SK-N-SH (cell line): ENCODE results near the gene SHISA8. TPM values are rescaled to one million over a fixed set of nuclear protein-coding genes. Genes with fewer than 3 reads are reported as not detected.

Experiments
- CTCF ChIA-PET: fragments of 300-600, 350-600 bp; formaldehyde crosslinking; extraction: SDS; loops from one replicate; lab custom pipeline; 2021; lab: Yijun Ruan, JAX
- POLR2A ChIA-PET: fragments of 350-600 bp; sonication (Branson Sonifier 250); formaldehyde crosslinking; extraction: SDS; loops from one replicate; lab custom pipeline; 2020; ENCODE audit warnings: antibody characterized with exemption, inconsistent platforms; lab: Yijun Ruan, JAX
- DNase-seq: peaks from one replicate; pipeline ENCODE4 v3.0.0; 2012
- H2AFZ ChIP-seq: fragments of 200-600 bp; sonication (generic); 2 replicates; pipeline ENCODE4 v1.8.1; 2016; ENCODE audit warnings: antibody characterized with exemption, mild to moderate bottlenecking, low read depth
- H3F3A ChIP-seq: fragments of 200-600 bp; sonication (generic); replicated peaks from 2 replicates; pipeline ENCODE3; 2016; ENCODE audit warnings: antibody characterized with exemption, mild to moderate bottlenecking; ENCODE audit not compliant: insufficient read depth
- H3K27ac ChIP-seq, 2 experiments: fragments of 200-500 bp in 1 of 2; fragments of 200-600 bp in 1 of 2; sonication (Bioruptor generic) in 1 of 2; sonication (generic), shearing (Covaris generic) in 1 of 2; 2 replicates each; pipeline versions ENCODE4 v1.5.1 to v1.6.1; 2014 to 2016; ENCODE audit warnings: low read depth in 2 of 2, inconsistent platforms in 1 of 2, low read length in 1 of 2, mild to moderate bottlenecking in 1 of 2, mixed read lengths in 1 of 2
- H3K27me3 ChIP-seq: fragments of 200-600 bp; sonication (generic), shearing (Covaris generic); 2 replicates; pipeline ENCODE4 v1.6.1; 2016; ENCODE audit warnings: mixed run types; ENCODE audit not compliant: insufficient read depth
- H3K36me3 ChIP-seq, 2 experiments: fragments of 200-500 bp in 1 of 2; fragments of 200-600 bp in 1 of 2; sonication (Bioruptor generic) in 1 of 2; sonication (generic) in 1 of 2; replicated peaks in 1 of 2; 2 replicates each; pipeline versions ENCODE3 to v1.5.1; 2014 to 2016; ENCODE audit warnings: low read length in 1 of 2, mild to moderate bottlenecking in 1 of 2; ENCODE audit not compliant: insufficient read depth in 2 of 2, control insufficient read depth in 1 of 2
- H3K4me1 ChIP-seq, 2 experiments: fragments of 200-500 bp in 1 of 2; fragments of 200-600 bp in 1 of 2; sonication (Bioruptor generic) in 1 of 2; sonication (generic), shearing (Covaris generic) in 1 of 2; 2 replicates each; pipeline versions ENCODE4 v1.5.1 to v1.6.1; 2014 to 2016; ENCODE audit warnings: low read depth in 1 of 2, low read length in 1 of 2, mixed run types in 1 of 2; ENCODE audit not compliant: insufficient read depth in 2 of 2, control insufficient read depth in 1 of 2
- H3K4me2 ChIP-seq: fragments of 200-600 bp; sonication (generic), shearing (Covaris generic); 2 replicates; pipeline ENCODE4 v1.6.1; 2017; ENCODE audit warnings: mixed run types
- H3K4me3 ChIP-seq, 2 experiments: fragments of 200-500 bp in 1 of 2; fragments of 200-600 bp in 1 of 2; sonication (Bioruptor generic) in 1 of 2; sonication (generic), shearing (Covaris generic) in 1 of 2; 2 replicates each; pipeline versions ENCODE4 v1.5.1 to v1.8.1; 2014 to 2016; ENCODE audit warnings: low read depth in 2 of 2, inconsistent platforms in 1 of 2, low read length in 1 of 2, mild to moderate bottlenecking in 1 of 2, mixed read lengths in 1 of 2, moderate library complexity in 1 of 2
- H3K79me2 ChIP-seq: fragments of 200-600 bp; sonication (generic); 2 replicates; pipeline ENCODE4 v1.8.1; 2017; ENCODE audit warnings: mild to moderate bottlenecking; ENCODE audit not compliant: insufficient read depth
- H3K9ac ChIP-seq: fragments of 200-600 bp; sonication (generic); 2 replicates; pipeline ENCODE4 v1.6.1; 2017; ENCODE audit warnings: mixed run types
- H3K9me2 ChIP-seq: fragments of 200-600 bp; sonication (generic); 2 replicates; pipeline ENCODE4 v1.6.1; 2017; ENCODE audit warnings: mixed run types
- H3K9me3 ChIP-seq: fragments of 200-600 bp; sonication (generic); 2 replicates; pipeline ENCODE4 v1.6.1; 2017; ENCODE audit warnings: mixed run types, mild to moderate bottlenecking, moderate library complexity
- H4K20me1 ChIP-seq: fragments of 200-600 bp; sonication (generic); 2 replicates; pipeline ENCODE4 v1.6.1; 2017; ENCODE audit warnings: mild to moderate bottlenecking, mixed run types; ENCODE audit not compliant: insufficient read depth
- EP300 ChIP-seq, 2 experiments: IDR thresholded peaks; 2 replicates each; pipeline versions ENCODE4 v1.4.0 to v1.6.1; 2012; ENCODE audit warnings: borderline replicate concordance in 1 of 2, low read depth in 1 of 2, low read length in 1 of 2
- FOXM1 ChIP-seq: IDR thresholded peaks from 2 replicates; pipeline ENCODE4 v1.4.0; 2012; ENCODE audit warnings: low read depth, mild to moderate bottlenecking
- GABPA ChIP-seq: IDR thresholded peaks from 2 replicates; pipeline ENCODE4 v1.4.0; 2012; ENCODE audit warnings: low read depth, mild to moderate bottlenecking
- GATA2 ChIP-seq: sonication (generic); formaldehyde crosslinking; IDR thresholded peaks from 2 replicates; pipeline ENCODE4 v1.5.0; 2020; ENCODE audit warnings: mild to moderate bottlenecking, missing genetic modification reagents
- MXI1 ChIP-seq: IDR thresholded peaks from 2 replicates; pipeline ENCODE4 v1.6.1; 2012; ENCODE audit warnings: mild to moderate bottlenecking, low read depth, low read length, improper control_type of control experiment
- NRF1 ChIP-seq: IDR thresholded peaks from 2 replicates; pipeline ENCODE4 v1.6.1; 2012; ENCODE audit warnings: low read depth, mild to moderate bottlenecking, low read length
- RAD21 ChIP-seq: IDR thresholded peaks from 2 replicates; pipeline ENCODE4 v1.6.1; 2012; ENCODE audit warnings: mild to moderate bottlenecking, low read length
- RCOR1 ChIP-seq: fragments of 150-350 bp; IDR thresholded peaks from 2 replicates; pipeline ENCODE4 v1.6.1; 2017; ENCODE audit warnings: antibody characterized with exemption, low read length
- RFX5 ChIP-seq: IDR thresholded peaks from 2 replicates; pipeline ENCODE4 v1.6.1; 2012; ENCODE audit warnings: mild to moderate bottlenecking, improper control_type of control experiment, low read length
- RXRA ChIP-seq: IDR thresholded peaks from 2 replicates; pipeline ENCODE4 v1.4.0; 2012; ENCODE audit warnings: low read depth, mild to moderate bottlenecking, borderline replicate concordance
- TEAD4 ChIP-seq: IDR thresholded peaks from 2 replicates; pipeline ENCODE4 v1.4.0; 2012; ENCODE audit warnings: mild to moderate bottlenecking, borderline replicate concordance; ENCODE audit not compliant: insufficient read depth
- WGBS: methylation state at CpG from one replicate; pipeline ENCODE4 v1.1.6; 2017; ENCODE audit warnings: low lambda C conversion rate; 5-methylcytosine and 5-hydroxymethylcytosine counted together
- polyA plus RNA-seq, 3 experiments: library from polyadenylated mRNA; depleted of rRNA; stranded (reverse); fragments of >200 nt; gene quantifications; 2 replicates each; pipeline ENCODE4 v1.2.3, GENCODE V29; 2012
- TF ChIP-seq, protein P1 (sequence below): IDR thresholded peaks from 2 replicates; pipeline ENCODE4 v1.4.0; 2012; ENCODE audit warnings: low read depth, borderline replicate concordance
- TF ChIP-seq, protein P2 (sequence below): IDR thresholded peaks from 2 replicates; pipeline ENCODE4 v1.4.0; 2012; ENCODE audit warnings: low read depth, borderline replicate concordance
- TF ChIP-seq, protein P3 (sequence below): IDR thresholded peaks from 2 replicates; pipeline ENCODE4 v1.4.0; 2012; ENCODE audit warnings: low read depth
- TF ChIP-seq, protein P4 (sequence below): IDR thresholded peaks from 2 replicates; pipeline ENCODE4 v1.6.1; 2012; ENCODE audit warnings: mild to moderate bottlenecking, low read depth, low read length, moderate library complexity

SHISA8 gene
- polyA plus RNA-seq, 1 of the 3 experiments (the other 2 are of a cell fraction): not detected

DNA sequence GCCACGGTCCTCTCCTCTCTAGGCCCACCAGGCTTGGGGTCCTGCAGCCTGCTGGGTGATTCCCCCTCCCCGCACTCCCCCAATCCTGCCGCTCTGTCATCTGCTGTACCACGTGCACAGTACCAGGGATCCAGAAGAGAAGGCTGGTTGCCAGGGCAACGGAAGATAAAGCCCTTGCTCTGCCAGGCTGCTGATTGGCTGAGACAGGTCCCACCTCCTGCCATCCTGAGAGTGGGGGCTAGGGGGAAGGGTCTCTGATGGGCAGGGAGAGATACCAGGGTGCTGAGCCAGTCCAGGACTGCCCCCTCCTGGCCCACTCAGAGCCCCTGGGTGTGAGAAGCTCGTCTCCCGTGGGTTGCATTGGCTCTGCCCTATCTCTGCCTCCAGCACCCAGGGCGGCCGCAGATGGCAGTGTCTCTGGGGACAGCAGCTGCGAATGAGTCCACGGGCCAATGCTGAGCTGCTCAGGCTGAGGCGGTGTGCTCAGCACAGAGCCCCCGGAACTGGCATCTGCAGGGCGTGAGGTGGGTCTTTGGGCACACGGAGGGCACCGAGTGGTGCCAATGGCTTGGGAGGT is 37.1 kb upstream of the SHISA8 start, which contains the start of gene SMIM45:
TSS of gene SMIM45 (plus strand) at position 253 of the 577 bp plus-strand sequence.
- TF ChIP-seq RXRA: no peak
- TF ChIP-seq EP300 (IDR thresholded peaks at IDR 0.05; ENCODE audit: borderline replicate concordance in 1 of 2, low read depth in 1 of 2, low read length in 1 of 2): peak in 1 of 2 experiments; percentile 26; a peak in 1 of 4 replicates
- peak; percentile 52 for TF ChIP-seq RAD21
- peak; percentile 84 for TF ChIP-seq RFX5
- TF ChIP-seq, protein P1, sequence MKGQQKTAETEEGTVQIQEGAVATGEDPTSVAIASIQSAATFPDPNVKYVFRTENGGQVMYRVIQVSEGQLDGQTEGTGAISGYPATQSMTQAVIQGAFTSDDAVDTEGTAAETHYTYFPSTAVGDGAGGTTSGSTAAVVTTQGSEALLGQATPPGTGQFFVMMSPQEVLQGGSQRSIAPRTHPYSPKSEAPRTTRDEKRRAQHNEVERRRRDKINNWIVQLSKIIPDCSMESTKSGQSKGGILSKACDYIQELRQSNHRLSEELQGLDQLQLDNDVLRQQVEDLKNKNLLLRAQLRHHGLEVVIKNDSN: peak; percentile 8; the same call in 1 of the 2 replicates
- TF ChIP-seq, protein P2, sequence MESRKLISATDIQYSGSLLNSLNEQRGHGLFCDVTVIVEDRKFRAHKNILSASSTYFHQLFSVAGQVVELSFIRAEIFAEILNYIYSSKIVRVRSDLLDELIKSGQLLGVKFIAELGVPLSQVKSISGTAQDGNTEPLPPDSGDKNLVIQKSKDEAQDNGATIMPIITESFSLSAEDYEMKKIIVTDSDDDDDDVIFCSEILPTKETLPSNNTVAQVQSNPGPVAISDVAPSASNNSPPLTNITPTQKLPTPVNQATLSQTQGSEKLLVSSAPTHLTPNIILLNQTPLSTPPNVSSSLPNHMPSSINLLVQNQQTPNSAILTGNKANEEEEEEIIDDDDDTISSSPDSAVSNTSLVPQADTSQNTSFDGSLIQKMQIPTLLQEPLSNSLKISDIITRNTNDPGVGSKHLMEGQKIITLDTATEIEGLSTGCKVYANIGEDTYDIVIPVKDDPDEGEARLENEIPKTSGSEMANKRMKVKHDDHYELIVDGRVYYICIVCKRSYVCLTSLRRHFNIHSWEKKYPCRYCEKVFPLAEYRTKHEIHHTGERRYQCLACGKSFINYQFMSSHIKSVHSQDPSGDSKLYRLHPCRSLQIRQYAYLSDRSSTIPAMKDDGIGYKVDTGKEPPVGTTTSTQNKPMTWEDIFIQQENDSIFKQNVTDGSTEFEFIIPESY: no peak
- peak; percentile 97 for TF ChIP-seq MXI1
- peak; percentile 89 for TF ChIP-seq GATA2
- TF ChIP-seq, all 33 proteins: peak for 6
- no peaks in the 10 kb centered on the region for H3K9me3 ChIP-seq
- H3K27ac ChIP-seq: peak within 1 kb of the TSS in 1 of 2 experiments; percentile 76; a peak in 2 of 4 replicates
- H3K36me3 ChIP-seq: no peaks in the 10 kb centered on the region
- WGBS: 75% methylated on average over 1 of the region's 16 CpGs
- H3K4me2 ChIP-seq: no peak within 1 kb of the TSS
- peaks cover 0 to 21% of the 10 kb centered on the region in 2 experiments; a peak in 1 of 4 replicates for H3K4me1 ChIP-seq
- no peak within 1 kb of the TSS for H2AFZ ChIP-seq
- H3F3A ChIP-seq: no peaks in the 10 kb centered on the region
- H3K9me2 ChIP-seq: no peaks in the 10 kb centered on the region
- DNase-seq: peak; percentile 82
- POLR2A ChIA-PET: interaction anchor here (1.0 kb wide), 1 partner anchor 255 kb away, joined by 3 read pairs; no protein-coding TSS in a partner anchor
- H4K20me1 ChIP-seq: no peaks in the 10 kb centered on the region
- CTCF ChIA-PET: interaction anchor here (0.6 to 2.4 kb wide), 11 partner anchors 11 to 264 kb away, joined by 3 to 10 read pairs (median 5); partner anchors contain the start of gene SEPTIN3
- H3K27me3 ChIP-seq: no peaks in the 10 kb centered on the region
- H3K79me2 ChIP-seq: no peaks in the 10 kb centered on the region
- peak within 1 kb of the TSS in 1 of 2 experiments; percentile 34; a peak in 1 of 4 replicates for H3K4me3 ChIP-seq
- H3K9ac ChIP-seq: no peak within 1 kb of the TSS

DNA sequence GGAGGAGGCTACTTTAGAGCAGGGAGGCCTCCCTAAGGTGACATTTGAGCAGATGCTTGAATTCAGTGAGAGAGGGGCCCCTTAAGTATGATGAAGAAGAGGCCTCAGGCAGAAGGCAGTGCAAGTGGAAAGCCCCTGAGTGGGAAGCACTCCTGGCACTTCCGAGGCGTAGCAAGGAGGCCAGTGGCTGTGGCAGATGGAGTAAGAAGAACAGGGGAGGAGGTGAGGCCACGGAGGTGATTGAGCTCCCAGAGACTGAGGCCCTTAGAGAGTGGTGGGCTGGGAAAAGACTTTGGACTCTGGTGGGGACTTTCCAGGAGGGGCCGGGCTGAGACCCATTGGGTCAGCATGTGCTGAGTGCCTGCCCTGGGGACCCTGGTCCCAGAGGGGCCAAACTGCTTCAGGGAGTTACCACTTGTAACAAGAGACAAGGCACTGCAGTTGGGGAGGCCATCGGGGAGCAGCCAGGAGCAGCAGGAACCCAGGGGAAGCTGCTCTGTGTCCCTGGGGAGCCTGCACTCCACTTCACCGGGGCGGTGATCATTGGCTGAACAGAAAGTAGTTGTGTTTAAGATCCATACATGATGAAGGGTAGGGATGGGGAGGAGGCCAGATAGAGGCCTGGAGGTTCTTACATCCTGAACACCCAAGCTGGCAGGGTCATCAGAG is 34.6 kb upstream of the SHISA8 start:
- Histone ChIP-seq H3K9me3 (no peaks in the 10 kb centered on the region), H3K9ac (no peak overlapping the region), H4K20me1 (no peaks in the 10 kb centered on the region), H3K4me2 (no peak overlapping the region), H3F3A (no peaks in the 10 kb centered on the region), H3K9me2 (no peaks in the 10 kb centered on the region), H3K27ac (no peak overlapping the region), H3K36me3 (no peaks in the 10 kb centered on the region), H3K27me3 (no peaks in the 10 kb centered on the region), H2AFZ (no peak overlapping the region), H3K4me1 (peaks cover 0 to 27% of the 10 kb centered on the region in 2 experiments; a peak in 1 of 4 replicates), H3K79me2 (peaks cover 6% of the 10 kb centered on the region; the same call in 1 of the 2 replicates), H3K4me3 (no peak overlapping the region)
- DNase-seq: no peak
- POLR2A ChIA-PET: interaction anchor here (1.1 kb wide), 1 partner anchor 141 kb away, joined by 3 read pairs; the partner anchor contains the start of gene NDUFA6
- CTCF ChIA-PET: interaction anchor here (1.3 kb wide), 1 partner anchor 9 kb away, joined by 4 read pairs; no protein-coding TSS in a partner anchor
- TF ChIP-seq GATA2: no peak
- no peak for TF ChIP-seq RCOR1
- TF ChIP-seq, protein P3, sequence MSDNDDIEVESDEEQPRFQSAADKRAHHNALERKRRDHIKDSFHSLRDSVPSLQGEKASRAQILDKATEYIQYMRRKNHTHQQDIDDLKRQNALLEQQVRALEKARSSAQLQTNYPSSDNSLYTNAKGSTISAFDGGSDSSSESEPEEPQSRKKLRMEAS: no peak
- no peak for TF ChIP-seq NRF1
- no peak for TF ChIP-seq GABPA
- no peak for TF ChIP-seq TEAD4
- TF ChIP-seq, protein P4, sequence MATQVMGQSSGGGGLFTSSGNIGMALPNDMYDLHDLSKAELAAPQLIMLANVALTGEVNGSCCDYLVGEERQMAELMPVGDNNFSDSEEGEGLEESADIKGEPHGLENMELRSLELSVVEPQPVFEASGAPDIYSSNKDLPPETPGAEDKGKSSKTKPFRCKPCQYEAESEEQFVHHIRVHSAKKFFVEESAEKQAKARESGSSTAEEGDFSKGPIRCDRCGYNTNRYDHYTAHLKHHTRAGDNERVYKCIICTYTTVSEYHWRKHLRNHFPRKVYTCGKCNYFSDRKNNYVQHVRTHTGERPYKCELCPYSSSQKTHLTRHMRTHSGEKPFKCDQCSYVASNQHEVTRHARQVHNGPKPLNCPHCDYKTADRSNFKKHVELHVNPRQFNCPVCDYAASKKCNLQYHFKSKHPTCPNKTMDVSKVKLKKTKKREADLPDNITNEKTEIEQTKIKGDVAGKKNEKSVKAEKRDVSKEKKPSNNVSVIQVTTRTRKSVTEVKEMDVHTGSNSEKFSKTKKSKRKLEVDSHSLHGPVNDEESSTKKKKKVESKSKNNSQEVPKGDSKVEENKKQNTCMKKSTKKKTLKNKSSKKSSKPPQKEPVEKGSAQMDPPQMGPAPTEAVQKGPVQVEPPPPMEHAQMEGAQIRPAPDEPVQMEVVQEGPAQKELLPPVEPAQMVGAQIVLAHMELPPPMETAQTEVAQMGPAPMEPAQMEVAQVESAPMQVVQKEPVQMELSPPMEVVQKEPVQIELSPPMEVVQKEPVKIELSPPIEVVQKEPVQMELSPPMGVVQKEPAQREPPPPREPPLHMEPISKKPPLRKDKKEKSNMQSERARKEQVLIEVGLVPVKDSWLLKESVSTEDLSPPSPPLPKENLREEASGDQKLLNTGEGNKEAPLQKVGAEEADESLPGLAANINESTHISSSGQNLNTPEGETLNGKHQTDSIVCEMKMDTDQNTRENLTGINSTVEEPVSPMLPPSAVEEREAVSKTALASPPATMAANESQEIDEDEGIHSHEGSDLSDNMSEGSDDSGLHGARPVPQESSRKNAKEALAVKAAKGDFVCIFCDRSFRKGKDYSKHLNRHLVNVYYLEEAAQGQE: no peak
- no peak for TF ChIP-seq FOXM1
- 93% methylated on average over 3 of the region's 7 CpGs for WGBS
